ENCODE data around the gene NDUFA12.

DNA sequence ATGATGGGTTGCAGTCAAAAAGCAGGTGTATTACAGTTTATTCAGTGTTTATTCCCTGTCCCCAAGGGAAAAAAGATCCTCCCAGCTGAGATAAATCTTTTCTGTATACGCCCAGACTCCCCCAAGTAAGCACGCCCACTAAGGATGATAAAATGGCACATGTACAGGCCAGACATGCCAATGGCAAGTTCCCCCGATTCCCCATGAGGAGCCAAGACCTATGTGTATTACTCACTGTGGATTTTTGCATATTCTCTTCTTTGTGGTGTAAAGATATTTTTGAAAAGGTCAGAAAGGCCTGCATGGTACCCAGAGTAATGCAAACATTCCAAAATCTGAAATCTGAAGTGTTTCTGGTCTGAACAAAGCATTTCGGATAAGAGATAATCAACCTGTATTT, 47.7 kb upstream of the NDUFA12 start:
- TF ChIP-seq, protein P1, sequence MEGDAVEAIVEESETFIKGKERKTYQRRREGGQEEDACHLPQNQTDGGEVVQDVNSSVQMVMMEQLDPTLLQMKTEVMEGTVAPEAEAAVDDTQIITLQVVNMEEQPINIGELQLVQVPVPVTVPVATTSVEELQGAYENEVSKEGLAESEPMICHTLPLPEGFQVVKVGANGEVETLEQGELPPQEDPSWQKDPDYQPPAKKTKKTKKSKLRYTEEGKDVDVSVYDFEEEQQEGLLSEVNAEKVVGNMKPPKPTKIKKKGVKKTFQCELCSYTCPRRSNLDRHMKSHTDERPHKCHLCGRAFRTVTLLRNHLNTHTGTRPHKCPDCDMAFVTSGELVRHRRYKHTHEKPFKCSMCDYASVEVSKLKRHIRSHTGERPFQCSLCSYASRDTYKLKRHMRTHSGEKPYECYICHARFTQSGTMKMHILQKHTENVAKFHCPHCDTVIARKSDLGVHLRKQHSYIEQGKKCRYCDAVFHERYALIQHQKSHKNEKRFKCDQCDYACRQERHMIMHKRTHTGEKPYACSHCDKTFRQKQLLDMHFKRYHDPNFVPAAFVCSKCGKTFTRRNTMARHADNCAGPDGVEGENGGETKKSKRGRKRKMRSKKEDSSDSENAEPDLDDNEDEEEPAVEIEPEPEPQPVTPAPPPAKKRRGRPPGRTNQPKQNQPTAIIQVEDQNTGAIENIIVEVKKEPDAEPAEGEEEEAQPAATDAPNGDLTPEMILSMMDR (IDR thresholded peaks at IDR 0.05; ENCODE audit: insufficient read depth, low read depth, low read length) = no peak
- no peak for TF ChIP-seq EZH2 (IDR thresholded peaks at IDR 0.05; ENCODE audit: insufficient read depth, low read length)
